ENCODE data around the gene HLA-A.
"Not testable (repeated sequence)": the region's sequence is repeated elsewhere in the genome, so short reads cannot be mapped to it uniquely, and the experiment has no call there.

Gene HLA-A

DNA sequence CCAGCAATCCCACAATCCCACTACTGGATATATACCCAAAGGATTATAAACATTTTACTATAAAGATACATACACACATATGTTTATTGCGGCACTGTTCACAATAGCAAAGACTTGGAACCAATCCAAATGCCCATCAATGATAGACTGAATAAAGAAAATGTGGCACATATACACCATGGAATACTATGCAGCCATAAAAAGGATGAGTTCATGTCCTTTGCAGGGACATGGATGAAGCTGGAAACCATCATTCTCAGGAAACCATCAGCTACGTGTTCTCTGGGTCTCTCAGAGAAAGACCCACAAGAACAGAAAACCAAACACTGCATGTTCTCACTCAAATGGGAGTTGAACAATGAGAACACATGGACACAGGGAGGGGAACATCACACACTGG lies 21.4 kb downstream of the HLA-A start:
- H3K36me3 ChIP-seq (ENCODE audit: control insufficient read depth, insufficient read depth, low read length); H3K27me3 ChIP-seq (ENCODE audit: control insufficient read depth, insufficient read depth, low read length); H3K9ac ChIP-seq (ENCODE audit: low read length); H3K9me3 ChIP-seq (ENCODE audit: control insufficient read depth, insufficient read depth, low read depth, low read length); H3K4me3 ChIP-seq (ENCODE audit: low read depth, low read length); H3K27ac ChIP-seq (ENCODE audit: low read depth, low read length): not testable (repeated sequence)
- H3K4me1 ChIP-seq (ENCODE audit: control insufficient read depth, insufficient read depth, low read length), result peaks cover 40% of the 10 kb centered on the region

DNA sequence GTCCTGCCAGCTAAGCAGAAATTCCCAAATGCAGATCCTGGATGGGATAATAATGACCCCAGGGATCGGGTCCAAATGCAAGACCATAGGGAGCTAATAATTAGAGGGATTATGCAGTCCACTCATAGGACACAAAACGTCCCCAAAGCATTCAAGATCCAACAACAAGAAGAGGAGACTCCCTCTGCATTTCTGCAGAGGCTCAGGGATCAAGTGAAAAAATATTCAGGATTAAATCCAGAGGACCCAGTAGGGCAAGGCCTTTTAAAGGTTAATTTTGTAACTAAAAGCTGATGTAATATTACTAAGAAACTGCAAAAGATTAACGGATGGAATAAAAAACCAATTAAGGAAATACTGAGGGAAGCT lies 22.2 kb downstream of the HLA-A start:
- Histone ChIP-seq H3K9me3 (ENCODE audit: control insufficient read depth, insufficient read depth, low read depth, low read length) (no peaks in the 10 kb centered on the region), H3K4me3 (ENCODE audit: low read depth, low read length) (peak overlapping the region; percentile 55), H3K27ac (ENCODE audit: low read depth, low read length) (peak overlapping the region; percentile 95)

GRCh38 chr6:29964887-29965562 lies 22.7 kb downstream of the HLA-A start:
- H3K4me3 ChIP-seq (ENCODE audit: low read depth, low read length), result peak overlapping the region; percentile 55

More for the DNA sequence above, 22.2 kb downstream of the HLA-A start:
- peaks cover 40% of the 10 kb centered on the region for H3K4me1 ChIP-seq (ENCODE audit: control insufficient read depth, insufficient read depth, low read length)
- no peaks in the 10 kb centered on the region for H3K27me3 ChIP-seq (ENCODE audit: control insufficient read depth, insufficient read depth, low read length)
- H3K36me3 ChIP-seq (ENCODE audit: control insufficient read depth, insufficient read depth, low read length), result no peaks in the 10 kb centered on the region
- H3K9ac ChIP-seq (ENCODE audit: low read length), result peak overlapping the region; percentile 92

GRCh38 chr6:29965563-29965872 lies 23.2 kb downstream of the HLA-A start:
- Histone ChIP-seq H3K9me3 (ENCODE audit: control insufficient read depth, insufficient read depth, low read depth, low read length) (no peaks in the 10 kb centered on the region), H3K4me1 (ENCODE audit: control insufficient read depth, insufficient read depth, low read length) (peaks cover 40% of the 10 kb centered on the region), H3K27me3 (ENCODE audit: control insufficient read depth, insufficient read depth, low read length) (no peaks in the 10 kb centered on the region), H3K36me3 (ENCODE audit: control insufficient read depth, insufficient read depth, low read length) (no peaks in the 10 kb centered on the region), H3K4me3 (ENCODE audit: low read depth, low read length) (peak overlapping the region; percentile 55), H3K27ac (ENCODE audit: low read depth, low read length) (peak overlapping the region; percentile 95), H3K9ac (ENCODE audit: low read length) (peak overlapping the region; percentile 92)

More at GRCh38 chr6:29964887-29965562, 22.7 kb downstream of the HLA-A start:
- Histone ChIP-seq H3K9me3 (ENCODE audit: control insufficient read depth, insufficient read depth, low read depth, low read length) (no peaks in the 10 kb centered on the region), H3K27ac (ENCODE audit: low read depth, low read length) (peak overlapping the region; percentile 95), H3K9ac (ENCODE audit: low read length) (peak overlapping the region; percentile 92), H3K4me1 (ENCODE audit: control insufficient read depth, insufficient read depth, low read length) (peaks cover 40% of the 10 kb centered on the region), H3K27me3 (ENCODE audit: control insufficient read depth, insufficient read depth, low read length) (no peaks in the 10 kb centered on the region), H3K36me3 (ENCODE audit: control insufficient read depth, insufficient read depth, low read length) (no peaks in the 10 kb centered on the region)

DNA sequence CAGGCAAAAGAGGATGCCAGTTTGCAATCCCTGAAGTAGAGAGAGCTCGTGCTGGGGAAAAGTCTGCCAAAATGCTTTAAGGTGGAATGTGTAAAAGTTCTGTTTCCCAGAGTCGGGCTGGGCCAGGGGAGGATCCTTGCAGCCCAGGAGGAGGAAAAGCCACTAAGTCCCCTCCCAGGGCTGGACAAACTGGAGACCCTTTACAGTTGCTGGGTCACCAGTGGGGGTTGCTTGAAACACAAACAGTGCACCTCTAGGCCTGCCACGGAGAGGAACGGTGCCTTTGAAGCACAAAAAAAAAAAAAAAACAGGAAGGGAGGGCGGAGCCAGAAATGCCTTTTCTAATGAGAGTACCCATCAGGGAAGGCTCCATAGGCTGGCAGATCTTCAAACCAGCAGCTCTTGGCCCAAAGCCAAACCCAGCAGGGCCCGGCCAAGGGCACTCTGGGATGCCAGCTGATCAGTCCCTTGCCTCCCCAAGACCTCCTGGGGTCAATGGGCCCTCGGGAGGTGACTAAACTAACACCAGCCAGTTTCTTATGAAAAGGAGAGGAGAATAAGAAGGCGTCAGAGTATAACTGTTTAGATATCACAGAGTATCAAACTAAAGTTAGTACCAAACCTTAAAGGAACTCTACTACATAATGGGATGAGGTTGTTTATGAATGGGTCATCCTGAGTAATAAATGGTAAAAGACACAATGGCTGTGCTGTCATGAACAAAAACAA lies 23.7 kb downstream of the HLA-A start:
- no peaks in the 10 kb centered on the region for H3K9me3 ChIP-seq (ENCODE audit: control insufficient read depth, insufficient read depth, low read depth, low read length)
- no peaks in the 10 kb centered on the region for H3K27me3 ChIP-seq (ENCODE audit: control insufficient read depth, insufficient read depth, low read length)
- H3K36me3 ChIP-seq (ENCODE audit: control insufficient read depth, insufficient read depth, low read length), result no peaks in the 10 kb centered on the region
- peaks cover 40% of the 10 kb centered on the region for H3K4me1 ChIP-seq (ENCODE audit: control insufficient read depth, insufficient read depth, low read length)
- H3K4me3 ChIP-seq (ENCODE audit: low read depth, low read length), result peak overlapping the region; percentile 55
- H3K27ac ChIP-seq (ENCODE audit: low read depth, low read length), result peak overlapping the region; percentile 95
- peak overlapping the region; percentile 92 for H3K9ac ChIP-seq (ENCODE audit: low read length)

DNA sequence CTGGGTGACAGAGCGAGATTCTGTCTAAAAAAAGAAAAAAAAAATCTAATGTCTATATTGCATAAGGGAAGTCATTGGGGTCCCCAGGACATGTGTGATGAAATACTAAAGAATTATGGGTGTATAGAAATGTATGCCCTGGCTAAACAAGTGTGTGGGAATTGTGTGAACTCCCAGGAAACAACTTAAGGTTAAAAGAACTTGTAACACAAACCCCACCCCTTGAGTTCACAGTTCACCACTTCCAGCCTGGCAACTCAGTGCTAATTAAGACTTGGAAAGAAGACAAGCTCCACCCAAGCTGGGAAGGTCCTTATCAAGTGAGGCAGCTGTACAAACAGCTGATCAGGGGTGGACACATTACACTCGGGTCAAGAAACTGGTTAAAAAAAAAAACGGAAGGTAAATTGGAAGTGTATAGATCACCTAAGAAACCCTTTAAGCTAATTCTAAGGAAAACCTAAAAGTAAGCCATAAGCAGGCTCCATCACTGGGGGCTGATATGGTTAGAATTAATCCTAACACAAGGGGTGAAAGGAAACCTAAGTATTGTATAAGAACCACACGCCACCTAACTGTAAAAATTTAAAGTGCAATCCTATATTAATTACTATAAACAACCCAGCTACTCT lies 25.2 kb downstream of the HLA-A start:
- Histone ChIP-seq H3K4me1 (ENCODE audit: control insufficient read depth, insufficient read depth, low read length) (peaks cover 47% of the 10 kb centered on the region), H3K4me3 (ENCODE audit: low read depth, low read length) (no peak overlapping the region), H3K9ac (ENCODE audit: low read length) (no peak overlapping the region), H3K27me3 (ENCODE audit: control insufficient read depth, insufficient read depth, low read length) (peaks cover 5% of the 10 kb centered on the region; the same call in 1 of the 2 replicates), H3K9me3 (ENCODE audit: control insufficient read depth, insufficient read depth, low read depth, low read length) (no peaks in the 10 kb centered on the region), H3K36me3 (ENCODE audit: control insufficient read depth, insufficient read depth, low read length) (no peaks in the 10 kb centered on the region), H3K27ac (ENCODE audit: low read depth, low read length) (no peak overlapping the region)

GRCh38 chr6:29968130-29968529 lies 25.8 kb downstream of the HLA-A start:
- Histone ChIP-seq H3K9ac (ENCODE audit: low read length) (no peak overlapping the region), H3K27me3 (ENCODE audit: control insufficient read depth, insufficient read depth, low read length) (peaks cover 9% of the 10 kb centered on the region; the same call in 1 of the 2 replicates), H3K4me3 (ENCODE audit: low read depth, low read length) (no peak overlapping the region), H3K4me1 (ENCODE audit: control insufficient read depth, insufficient read depth, low read length) (peaks cover 48% of the 10 kb centered on the region), H3K9me3 (ENCODE audit: control insufficient read depth, insufficient read depth, low read depth, low read length) (no peaks in the 10 kb centered on the region), H3K27ac (ENCODE audit: low read depth, low read length) (no peak overlapping the region), H3K36me3 (ENCODE audit: control insufficient read depth, insufficient read depth, low read length) (no peaks in the 10 kb centered on the region)

- H3K9me3 ChIP-seq (ENCODE audit: control insufficient read depth, insufficient read depth, low read depth, low read length), result no peaks in the 10 kb centered on the region
- no peak overlapping the region for H3K4me3 ChIP-seq (ENCODE audit: low read depth, low read length)
- no peak overlapping the region for H3K9ac ChIP-seq (ENCODE audit: low read length)
- H3K4me1 ChIP-seq (ENCODE audit: control insufficient read depth, insufficient read depth, low read length), result peaks cover 48% of the 10 kb centered on the region
- peaks cover 16% of the 10 kb centered on the region for H3K27me3 ChIP-seq (ENCODE audit: control insufficient read depth, insufficient read depth, low read length)
- H3K36me3 ChIP-seq (ENCODE audit: control insufficient read depth, insufficient read depth, low read length), result no peaks in the 10 kb centered on the region
- no peak overlapping the region for H3K27ac ChIP-seq (ENCODE audit: low read depth, low read length)
Measured at GRCh38 chr6:29968905-29969304, 26.6 kb downstream of the HLA-A start.

- Histone ChIP-seq H3K4me1 (ENCODE audit: control insufficient read depth, insufficient read depth, low read length) (peaks cover 45% of the 10 kb centered on the region), H3K27ac (ENCODE audit: low read depth, low read length) (no peak overlapping the region), H3K4me3 (ENCODE audit: low read depth, low read length) (no peak overlapping the region), H3K36me3 (ENCODE audit: control insufficient read depth, insufficient read depth, low read length) (no peaks in the 10 kb centered on the region), H3K9ac (ENCODE audit: low read length) (no peak overlapping the region), H3K9me3 (ENCODE audit: control insufficient read depth, insufficient read depth, low read depth, low read length) (no peaks in the 10 kb centered on the region), H3K27me3 (ENCODE audit: control insufficient read depth, insufficient read depth, low read length) (peaks cover 34% of the 10 kb centered on the region)
Measured at GRCh38 chr6:29970711-29971110, 28.4 kb downstream of the HLA-A start.

DNA sequence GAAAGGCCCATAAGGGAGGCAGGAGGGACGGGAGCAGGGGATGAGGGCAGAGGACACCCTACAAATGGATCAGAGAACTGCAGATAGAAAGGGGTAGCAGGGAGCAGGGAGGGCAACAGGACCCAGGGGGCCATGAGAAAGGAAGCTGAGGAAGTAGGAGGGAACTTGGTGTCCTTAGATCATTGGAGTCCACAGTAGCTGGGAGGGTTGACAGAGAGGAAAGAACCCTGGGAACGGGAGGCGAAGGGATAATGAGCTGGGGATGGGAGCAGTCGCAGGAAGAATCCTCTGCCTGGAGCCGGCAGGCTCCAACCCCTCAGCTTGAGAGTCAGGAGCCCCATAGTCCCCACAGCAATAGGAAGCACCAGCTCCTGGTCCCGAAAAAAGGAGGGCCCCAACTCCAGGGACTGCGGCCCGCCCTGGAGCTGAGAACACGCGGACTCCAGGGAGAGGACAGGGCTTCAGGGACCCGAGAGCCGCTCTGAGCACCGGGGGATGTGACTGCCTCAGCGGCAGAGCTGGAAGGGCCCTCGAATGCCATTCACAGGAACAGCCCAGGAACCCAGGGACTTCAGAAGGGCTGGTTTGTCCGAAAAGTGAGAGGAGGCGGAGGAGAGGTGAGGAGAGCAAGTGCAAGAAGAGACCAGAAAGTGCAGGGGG lies 32.7 kb downstream of the HLA-A start:
- Histone ChIP-seq H3K27ac (ENCODE audit: low read depth, low read length) (no peak overlapping the region), H3K4me3 (ENCODE audit: low read depth, low read length) (peak overlapping the region; percentile 55), H3K9me3 (ENCODE audit: control insufficient read depth, insufficient read depth, low read depth, low read length) (no peaks in the 10 kb centered on the region), H3K27me3 (ENCODE audit: control insufficient read depth, insufficient read depth, low read length) (peaks cover 64% of the 10 kb centered on the region), H3K36me3 (ENCODE audit: control insufficient read depth, insufficient read depth, low read length) (no peaks in the 10 kb centered on the region), H3K4me1 (ENCODE audit: control insufficient read depth, insufficient read depth, low read length) (peaks cover 32% of the 10 kb centered on the region), H3K9ac (ENCODE audit: low read length) (no peak overlapping the region)

- H3K9ac ChIP-seq (ENCODE audit: low read length), result no peak overlapping the region
- H3K36me3 ChIP-seq (ENCODE audit: control insufficient read depth, insufficient read depth, low read length), result no peaks in the 10 kb centered on the region
- peak overlapping the region; percentile 55 for H3K4me3 ChIP-seq (ENCODE audit: low read depth, low read length)
- H3K9me3 ChIP-seq (ENCODE audit: control insufficient read depth, insufficient read depth, low read depth, low read length), result no peaks in the 10 kb centered on the region
- H3K27me3 ChIP-seq (ENCODE audit: control insufficient read depth, insufficient read depth, low read length), result peaks cover 64% of the 10 kb centered on the region
- no peak overlapping the region for H3K27ac ChIP-seq (ENCODE audit: low read depth, low read length)
- peaks cover 32% of the 10 kb centered on the region for H3K4me1 ChIP-seq (ENCODE audit: control insufficient read depth, insufficient read depth, low read length)
Measured at GRCh38 chr6:29975561-29975907, 33.2 kb downstream of the HLA-A start.

Data from HUES6 (cell line).